HG03175 (cell line): Measurements from ENCODE around the gene CCDC61.

Source experiments
- ATAC-seq: cut with Tn5 transposase; IDR thresholded peaks from one replicate; pipeline ENCODE4 v1.9.1; 2021; ENCODE audit warnings: mild to moderate bottlenecking, moderate library complexity; ENCODE audit not compliant: unreplicated experiment

CCDC61 gene

DNA sequence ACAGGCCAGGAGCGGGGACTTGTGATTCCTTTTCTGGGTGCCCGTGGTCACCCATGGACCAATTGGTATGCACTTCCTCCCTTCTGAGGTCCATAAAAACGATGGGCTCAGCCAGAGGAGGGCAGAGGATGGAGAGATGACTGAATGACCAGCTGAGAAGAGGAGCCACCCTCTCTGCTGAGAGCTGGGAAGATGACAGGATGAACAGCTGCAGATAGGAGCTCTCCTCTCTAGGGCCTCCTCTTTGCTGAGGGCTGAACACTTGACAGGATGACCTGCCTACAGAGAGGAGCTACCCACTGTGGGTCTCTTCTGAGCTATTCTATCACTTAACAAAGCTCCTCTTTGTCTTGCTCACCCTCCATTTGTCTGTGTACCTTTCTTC lies 41.5 kb downstream of the CCDC61 start:
- no peak for ATAC-seq

DNA sequence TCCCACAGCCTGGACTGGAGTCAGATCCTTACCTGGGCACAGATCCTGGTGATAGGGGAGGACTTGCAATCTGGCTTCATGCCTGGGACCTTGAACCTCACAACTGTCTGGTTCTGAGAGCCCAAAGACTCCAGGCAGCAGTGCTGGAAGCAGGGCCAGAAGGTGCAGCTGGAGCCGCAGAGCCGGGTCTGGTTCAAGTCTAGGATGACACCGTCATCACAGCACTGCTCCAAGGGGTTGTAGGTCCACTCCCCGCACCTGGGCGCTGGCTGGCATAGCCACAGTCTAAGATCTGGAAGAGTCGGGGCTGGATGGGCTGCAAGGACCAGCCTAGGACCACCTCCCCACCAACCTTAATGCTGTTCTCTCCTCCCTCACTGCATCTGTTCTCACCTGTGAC lies 44.9 kb downstream of the CCDC61 start:
- no peak for ATAC-seq

DNA sequence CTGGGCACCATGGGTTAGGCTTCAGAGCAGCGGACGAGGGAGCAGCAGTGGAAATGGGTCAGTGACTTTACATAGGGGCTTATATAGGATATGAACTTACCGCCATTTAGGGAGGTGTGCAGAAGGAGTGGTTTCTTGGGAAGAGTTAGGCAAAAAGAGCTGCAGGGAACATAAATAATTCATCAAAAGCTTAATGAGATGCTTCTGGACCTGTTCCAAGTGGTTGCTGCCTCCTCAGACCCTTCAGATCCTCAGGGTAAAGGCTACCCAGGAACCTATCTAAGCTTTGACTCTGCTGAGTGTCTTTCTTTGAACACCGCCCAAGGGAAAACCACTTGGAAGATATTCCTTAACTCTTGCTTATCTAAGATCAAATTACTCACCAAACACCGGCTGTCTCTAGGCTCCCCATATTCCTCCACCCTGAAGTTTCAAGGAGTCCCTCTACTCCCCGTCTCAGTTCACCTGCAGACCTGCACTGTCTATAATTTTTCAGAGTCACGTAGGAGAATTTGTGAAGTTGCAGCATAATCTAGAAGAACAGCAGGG lies 45.8 kb downstream of the CCDC61 start, which contains the start of gene IGFL4:
Gene IGFL4 (minus strand): TSS at position 51 of the 549 bp plus-strand sequence. CDS start 40 bp downstream, at position 11.
- no peak for ATAC-seq

DNA sequence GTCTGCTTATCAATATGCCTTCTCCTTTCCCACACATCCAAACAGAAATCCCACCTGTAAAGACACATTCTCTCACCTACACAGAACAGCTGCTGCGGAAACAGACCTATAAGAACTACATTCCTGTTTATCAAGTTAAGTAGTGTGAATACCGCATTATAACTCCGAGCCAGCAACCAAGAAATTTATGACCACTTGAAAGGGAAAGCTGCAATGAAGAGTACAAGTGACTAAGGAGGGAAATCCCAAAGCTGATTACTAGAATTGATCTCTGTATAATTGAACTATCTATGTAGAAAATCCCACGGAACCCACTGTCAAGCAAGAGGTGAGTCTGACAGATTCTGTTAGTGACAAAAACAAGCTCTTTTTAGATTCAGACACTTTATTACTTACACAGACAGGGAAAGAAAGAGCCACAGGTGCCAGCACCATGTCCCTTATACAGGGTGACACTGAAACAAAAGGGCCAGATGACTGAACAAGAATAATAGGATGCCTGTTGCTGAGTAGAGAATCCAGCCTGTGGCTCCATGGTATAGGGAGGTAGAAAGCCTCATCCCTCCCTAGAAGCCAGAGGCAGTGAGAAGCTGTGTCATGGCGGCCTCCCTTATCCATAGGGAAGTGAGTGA lies 47.1 kb downstream of the CCDC61 start:
- no peak for ATAC-seq

DNA sequence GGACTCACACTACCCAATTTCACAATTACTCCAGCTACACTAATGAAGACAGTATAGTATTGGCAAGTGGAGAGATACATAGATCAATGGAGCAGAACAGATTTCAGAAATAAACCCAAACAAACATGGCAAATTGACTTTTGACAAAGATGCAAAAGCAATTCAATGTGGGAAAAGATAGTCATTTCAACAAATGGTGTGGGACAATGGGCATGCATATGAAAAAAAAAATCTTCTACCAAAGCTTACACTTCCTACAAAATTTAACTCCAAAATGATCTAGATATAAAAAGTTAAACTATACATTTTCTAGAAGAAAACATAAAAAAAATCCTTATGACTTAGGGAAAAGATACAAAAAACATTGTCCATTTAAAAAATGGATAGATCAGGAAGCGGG lies 48.3 kb downstream of the CCDC61 start:
- no peak for ATAC-seq

DNA sequence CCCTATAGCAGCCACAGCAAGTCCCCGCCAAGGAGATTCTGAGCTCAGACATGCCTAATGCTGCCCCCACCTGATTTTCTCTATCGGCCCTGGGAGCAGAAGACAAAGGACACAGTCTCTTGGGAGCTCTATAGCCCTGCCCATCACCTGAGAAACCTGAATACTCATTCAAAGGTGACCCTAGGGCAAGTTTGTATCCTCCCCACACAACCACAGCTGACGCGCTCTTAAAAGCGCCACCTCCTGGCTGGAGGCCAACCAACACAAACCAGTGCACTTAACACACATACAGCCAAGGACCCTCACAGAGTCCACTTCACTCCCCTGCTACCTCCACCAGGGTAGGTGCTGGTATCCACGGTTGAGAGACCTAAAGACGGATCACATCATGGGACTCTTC lies 54.3 kb downstream of the CCDC61 start:
- ATAC-seq, result no peak

DNA sequence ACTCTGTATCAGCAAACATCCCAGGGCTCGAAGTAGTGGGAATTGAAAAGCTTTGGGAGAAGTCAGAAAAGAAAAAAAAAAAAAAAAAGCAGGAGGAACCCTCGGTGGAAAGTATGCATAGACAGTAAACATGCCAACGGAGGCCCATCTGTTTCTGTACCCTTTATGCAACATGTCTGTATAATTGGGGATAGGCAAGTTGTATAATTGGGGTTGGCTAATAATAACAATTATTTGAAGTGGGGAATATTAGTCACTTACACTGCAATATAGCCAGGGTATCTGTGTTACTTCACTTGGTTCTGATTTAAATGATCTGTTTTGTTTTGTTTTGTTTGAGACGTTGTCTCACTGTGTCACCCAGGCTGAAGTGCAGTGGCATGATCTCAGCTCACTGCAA lies 57.6 kb downstream of the CCDC61 start:
- no peak for ATAC-seq

DNA sequence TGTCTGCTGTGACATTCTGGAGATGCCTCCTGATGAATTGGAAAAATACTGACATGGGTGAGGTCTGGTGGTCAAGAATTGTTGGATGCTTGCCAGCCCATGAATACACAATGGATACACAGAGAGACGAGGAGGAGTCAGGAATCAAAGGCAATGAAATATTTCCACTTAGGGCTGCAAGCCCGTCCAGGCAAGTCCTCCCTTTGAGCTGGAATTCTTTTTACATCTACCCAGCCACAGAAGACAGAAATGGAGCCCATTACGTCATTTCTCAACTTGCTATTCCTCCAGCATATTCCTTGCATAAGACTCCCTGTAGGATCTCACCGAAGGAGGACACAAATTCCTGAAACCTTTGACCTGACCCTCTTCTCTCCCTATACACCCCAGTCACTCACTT lies 61.3 kb downstream of the CCDC61 start:
- no peak for ATAC-seq

DNA sequence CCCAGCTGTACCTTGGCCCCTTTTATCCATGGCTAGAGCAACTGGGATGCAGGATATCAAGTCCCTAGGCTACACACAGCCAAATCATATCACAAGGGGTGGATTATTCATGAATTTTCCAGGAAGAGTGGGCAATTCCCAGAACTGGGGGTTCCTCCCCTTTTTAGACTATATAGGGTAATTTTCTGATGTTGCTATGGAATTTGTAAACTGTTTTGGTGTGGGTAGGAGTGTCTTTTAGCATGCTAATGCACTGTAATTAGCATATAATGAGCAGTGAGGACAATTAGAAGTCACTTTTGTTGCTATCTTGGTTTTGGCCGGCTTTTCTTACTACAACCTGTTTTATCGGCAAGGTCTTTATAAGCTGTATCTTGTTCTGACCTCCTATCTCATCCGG lies 63.5 kb downstream of the CCDC61 start:
- no peak for ATAC-seq

DNA sequence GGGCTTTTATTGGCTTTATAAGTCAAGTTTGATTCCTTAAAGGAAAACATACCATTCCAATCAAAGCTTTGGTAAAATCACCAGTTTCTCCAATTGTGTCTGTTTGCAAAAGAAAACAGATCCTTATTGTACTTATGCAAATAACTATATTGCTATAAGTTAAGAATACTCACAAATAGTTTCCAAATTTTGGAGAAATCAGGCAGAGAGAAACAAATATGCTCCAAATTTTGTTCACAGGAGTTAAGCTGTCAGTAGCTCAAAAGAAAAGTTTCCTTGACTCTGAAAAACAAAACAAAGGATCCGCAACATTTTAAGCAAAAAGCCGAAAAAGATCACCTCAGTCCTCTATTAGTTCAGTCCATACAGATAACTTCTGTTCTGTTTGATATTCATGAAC lies 64.7 kb downstream of the CCDC61 start:
- ATAC-seq, result no peak

DNA sequence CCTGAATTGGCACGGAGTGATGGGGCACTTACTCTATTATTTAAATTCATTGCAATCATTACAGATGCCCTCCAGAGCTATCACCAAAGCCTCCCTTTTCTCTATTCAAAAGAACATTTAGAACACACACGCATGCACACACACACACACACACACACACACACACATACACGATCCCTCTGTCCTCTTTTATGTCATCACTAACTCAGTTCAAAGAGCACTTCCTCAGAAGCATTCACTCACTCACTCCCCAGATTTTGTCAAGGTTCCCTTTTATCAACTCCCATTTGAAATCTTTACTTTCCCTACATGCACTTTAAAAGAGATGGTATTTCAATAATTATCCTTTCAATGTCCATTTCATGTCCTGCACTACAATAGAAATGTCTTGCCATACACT lies 67.9 kb downstream of the CCDC61 start:
- ATAC-seq, result no peak

DNA sequence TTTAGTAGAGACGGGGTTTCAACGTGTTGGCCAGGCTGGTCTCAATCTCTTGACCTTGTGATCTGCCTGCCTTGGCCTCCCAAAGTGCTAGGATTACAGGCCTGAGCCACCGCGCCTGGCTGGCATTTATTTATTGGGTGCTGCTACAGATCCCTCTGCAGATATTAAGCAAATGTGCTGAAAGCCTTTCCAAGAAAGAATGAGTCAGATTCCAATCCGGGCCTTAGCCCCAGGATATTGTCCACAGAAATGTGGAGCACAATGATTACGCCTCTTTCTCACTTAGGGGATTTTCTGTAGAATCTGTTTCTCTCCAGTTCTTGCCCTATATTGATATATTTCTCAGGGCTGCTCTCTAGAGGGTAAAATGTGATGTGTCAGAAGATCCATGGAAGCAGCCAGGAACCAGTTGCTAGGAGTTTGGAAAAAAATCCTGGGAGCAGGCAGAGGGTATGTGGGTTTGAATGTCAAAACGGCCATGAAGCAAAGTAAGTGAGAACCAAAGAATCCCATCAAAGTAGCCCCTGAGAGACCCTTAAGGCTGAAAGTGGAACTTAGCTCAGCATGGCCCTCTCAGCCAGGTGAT lies 70.3 kb downstream of the CCDC61 start:
- no peak for ATAC-seq

DNA sequence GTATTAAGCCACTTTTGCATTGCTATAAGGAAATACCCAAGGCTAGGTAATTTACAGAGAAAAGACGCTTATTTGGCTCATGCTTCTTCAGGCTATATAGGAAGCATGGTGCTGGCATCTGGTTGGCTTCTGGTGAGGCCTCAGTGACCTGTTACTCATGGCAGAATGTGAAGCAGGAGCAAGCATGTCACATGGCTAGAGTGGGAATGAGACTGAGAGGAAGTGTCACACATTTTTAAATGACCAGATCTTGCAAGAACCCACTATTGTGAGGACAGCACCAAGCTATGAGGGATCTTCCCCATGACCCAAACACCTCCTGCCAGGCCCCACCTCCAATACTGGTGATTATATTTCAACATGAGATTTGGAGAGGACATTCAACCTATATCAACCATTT lies 71.2 kb downstream of the CCDC61 start:
- ATAC-seq, result no peak

DNA sequence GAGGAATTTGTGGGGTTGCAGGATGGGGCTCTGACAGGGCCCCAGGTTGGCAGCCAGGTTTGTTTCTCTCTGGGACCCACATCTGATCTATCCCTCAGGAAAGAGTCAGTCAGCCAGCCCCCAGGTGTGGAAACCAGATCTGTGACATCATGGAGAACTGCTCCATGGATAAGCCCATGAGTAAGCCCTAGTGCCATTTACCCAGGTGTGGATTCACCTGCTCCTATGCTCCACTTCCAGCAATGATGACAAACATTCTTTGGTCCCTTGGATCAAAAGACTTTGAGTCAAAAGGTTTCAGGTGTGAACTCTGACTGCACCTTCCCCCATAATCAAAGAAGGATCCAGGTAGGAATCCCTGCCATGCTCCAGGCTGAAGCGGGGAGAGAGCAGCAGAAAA lies 72.4 kb downstream of the CCDC61 start:
- no peak for ATAC-seq
